Stimulated activated CD4-positive, alpha-beta T cell treated with anti-CD3 and anti-CD28 coated beads, Interleukin-4, amount 100 ng/mL, for 48 hours (primary cell): ENCODE data around the gene EXOC6.
A peak's percentile ranks its signal among the peaks of the same experiment; 100 is the strongest.

Source experiments
- DNase-seq, 2 donors: peaks; one replicate each; pipeline ENCODE4 v3.0.0-alpha.2; 2020; ENCODE audit warnings: low read depth in 2 of 2

Gene EXOC6

DNA sequence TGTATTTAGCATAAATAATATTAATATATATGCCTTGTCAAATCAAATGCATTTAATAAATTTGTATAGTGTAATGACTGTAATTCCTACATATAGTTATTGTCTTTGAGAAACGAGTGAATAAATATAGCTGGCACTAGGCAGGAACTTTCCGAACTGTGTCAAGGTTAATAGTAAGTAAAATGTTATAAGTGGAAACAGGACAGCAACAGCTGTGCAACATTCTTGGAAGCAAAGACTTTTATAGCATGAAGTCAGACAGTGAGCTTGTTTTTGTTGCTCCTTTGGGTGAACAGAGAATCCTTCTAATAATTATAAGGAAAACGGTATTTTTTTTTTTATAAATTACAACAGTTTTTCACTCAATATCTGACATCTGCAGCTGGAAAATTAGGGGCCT, 14.0 kb upstream of the EXOC6 start:
- DNase-seq: no peak

DNA sequence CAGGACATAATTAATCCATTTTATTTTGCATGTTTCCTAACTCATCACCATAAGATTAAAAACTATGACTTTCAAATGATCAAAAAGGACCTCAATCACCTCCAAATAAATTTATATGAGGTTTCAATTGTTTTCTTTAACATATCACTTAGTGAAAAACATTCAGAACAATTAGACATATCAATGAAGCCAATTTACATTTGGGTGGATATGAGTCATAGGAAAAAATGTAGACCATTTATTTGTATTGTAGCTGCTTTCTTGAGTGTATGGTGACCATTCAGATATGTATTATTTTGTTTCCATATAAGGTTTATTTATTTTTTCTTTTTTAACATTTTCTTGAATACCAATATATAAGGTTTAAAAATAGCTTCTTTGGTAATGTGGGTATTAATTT, 13.3 kb upstream of the EXOC6 start:
- no peak for DNase-seq

DNA sequence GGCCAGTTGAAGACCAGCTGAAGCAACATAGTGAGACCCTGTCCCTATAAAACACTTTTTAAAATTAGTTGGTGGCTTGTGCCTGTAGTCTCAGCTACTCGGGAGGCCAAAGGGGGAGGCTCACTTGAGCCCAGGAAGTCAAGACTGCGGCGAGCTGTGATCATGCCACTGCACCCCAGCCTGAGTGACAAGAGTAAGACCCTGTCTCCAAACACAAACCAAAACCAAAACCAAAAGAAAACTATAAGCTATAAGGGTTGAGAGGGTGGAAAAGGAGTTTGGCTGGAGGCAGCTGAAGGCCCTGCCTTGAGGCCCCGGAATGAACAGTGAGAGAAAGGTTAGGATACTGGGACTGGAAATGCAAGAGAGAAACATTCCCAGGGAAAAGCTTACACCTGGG, 10.9 kb upstream of the EXOC6 start:
- DNase-seq: no peak

DNA sequence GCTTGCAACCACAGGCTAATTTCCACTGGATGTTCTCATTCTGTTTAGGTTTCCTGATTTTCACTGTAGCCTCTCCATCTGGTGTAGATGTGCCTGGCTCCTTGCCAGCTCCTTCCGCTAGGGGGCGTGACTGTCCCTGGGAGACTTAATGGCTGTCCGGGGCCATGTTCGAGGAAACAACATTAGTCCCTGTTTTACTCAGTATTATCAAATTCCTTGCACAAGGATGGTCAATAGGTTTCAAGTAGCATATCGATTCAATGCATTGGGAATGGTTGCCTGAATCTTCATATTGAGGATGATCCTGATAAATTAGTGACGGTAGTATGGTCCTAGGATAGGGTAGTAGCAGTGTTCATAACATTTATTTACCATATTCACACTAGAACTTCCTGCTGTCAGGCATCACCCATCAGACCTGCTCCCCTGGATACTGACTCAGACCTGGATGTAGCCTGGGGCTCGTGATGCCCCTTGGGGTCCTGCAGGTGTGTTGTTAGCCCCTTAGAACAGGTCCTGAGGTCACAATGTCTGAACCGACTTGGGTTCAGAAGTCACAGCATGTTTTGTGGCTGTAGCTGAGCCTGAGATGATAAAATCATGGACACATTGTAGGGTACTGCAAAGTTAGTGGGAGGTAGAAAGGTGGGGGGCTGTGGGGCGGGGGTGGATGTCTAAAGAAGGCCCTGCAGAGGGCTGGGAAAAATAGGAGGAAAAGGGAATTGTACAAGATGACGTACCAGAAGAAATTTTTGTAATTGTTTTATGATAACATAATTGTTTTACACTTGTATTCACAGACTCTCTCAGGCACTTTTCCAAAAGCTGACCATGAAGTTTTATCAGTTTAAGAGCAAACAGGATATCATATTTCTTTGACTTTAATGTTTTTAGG, 8.9 kb upstream of the EXOC6 start:
- DNase-seq: peak; percentile 57 to 70

DNA sequence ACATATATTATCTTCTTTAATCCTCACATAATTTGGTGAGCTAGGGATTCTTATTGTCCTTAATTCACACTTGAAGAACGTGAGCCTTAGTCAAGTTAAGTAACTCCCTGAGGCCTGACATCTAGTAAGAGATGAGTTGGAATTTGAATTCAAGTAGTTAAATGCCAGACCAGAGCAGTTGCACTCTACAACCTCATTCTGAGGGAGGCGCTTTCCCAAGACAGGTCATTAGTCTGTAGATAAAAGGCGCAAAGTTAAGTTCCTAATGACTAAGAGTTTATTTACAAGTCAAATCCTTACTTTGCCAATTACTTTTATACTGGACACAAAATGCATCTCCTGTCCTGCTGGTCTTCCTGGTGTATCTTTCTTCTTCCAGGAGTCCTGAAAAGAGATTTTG, 3.6 kb upstream of the EXOC6 start:
- DNase-seq: no peak

DNA sequence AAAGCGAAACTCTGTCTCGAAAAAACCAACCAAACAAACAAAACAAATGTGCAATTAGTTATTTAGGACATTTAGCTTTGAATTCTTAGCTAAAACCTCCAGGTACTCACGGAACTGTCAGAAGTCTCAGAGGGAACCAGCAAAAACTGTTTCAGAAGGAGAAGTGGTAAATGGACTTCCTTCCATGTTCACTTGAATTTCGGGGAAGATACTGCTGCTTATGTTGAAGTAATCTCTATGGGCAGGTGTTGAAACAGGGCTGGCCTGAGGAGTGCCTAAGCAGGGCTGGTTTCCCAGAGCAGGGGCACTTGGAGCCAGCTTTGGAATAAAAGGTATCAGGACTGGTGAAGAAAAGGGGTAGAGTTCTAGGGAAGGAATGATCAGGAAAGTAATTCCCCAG, 2.4 kb upstream of the EXOC6 start:
- DNase-seq: no peak

DNA sequence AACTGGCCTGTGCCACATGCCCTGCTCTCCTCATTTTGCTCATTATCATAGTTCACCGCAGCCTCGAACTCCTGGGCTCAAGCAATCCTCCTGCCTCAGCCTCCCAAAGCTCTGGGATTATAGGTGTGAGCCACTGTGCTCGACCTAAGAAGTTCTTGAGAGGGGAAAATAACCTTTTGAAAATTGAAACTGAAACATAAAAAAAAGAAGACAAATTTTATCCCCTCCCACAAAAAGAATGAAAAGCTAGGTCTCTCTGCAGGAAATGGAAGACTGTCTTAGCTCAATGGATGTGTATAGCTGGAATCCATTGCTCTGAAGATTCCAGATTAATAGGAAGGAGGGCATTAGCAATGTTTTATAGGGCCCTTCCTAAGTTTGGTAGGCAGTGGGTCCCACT, 2.0 kb upstream of the EXOC6 start:
- DNase-seq: no peak

DNA sequence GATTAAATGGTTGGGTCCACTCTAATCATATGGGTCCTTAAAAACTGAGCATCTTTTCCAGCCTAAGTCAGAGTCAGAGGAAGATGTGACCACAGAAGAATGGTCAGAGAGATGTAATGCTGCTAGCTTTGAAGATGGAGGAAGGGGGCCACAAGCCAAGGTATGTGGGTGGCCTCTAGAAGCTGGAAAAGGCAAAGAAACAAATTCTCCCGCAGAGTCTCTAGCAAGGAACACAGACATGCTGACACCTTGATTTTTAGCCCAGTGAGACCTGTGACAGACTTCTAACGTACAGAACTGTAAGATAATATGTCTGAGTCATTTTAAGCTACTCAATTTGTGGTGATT, 1.5 kb upstream of the EXOC6 start:
- DNase-seq: no peak

DNA sequence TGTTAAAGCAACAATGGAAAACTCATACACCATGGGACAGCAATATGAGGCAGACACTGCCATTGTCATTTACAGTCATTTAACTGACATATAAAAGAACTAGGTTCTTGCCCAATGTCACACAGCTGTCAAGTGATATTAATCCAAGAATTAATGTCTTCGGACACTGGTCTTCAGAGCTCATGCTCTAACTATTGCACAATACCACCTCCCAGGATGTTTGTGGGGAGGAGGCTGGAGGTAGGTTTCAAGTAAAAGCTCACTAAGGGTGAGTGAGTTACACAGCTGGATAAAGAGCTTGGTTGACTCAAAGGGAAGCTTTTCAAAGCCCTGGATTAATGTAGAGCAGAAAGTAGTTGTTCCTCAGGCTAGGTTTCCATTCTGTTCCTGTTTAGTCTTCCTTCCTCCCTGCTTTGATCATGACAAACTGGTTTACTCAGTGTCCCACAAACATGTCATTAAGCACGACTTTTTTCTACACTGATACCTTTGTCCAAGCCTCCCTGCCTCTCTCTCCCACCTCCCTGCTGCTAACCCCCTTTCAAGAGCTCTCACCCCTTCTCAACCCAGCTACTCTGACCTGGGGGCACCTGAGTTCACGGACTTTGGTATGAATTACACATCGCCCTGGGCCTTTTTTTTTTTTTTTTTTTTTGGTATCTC, 987 bp upstream of the EXOC6 start:
- no peak for DNase-seq

DNA sequence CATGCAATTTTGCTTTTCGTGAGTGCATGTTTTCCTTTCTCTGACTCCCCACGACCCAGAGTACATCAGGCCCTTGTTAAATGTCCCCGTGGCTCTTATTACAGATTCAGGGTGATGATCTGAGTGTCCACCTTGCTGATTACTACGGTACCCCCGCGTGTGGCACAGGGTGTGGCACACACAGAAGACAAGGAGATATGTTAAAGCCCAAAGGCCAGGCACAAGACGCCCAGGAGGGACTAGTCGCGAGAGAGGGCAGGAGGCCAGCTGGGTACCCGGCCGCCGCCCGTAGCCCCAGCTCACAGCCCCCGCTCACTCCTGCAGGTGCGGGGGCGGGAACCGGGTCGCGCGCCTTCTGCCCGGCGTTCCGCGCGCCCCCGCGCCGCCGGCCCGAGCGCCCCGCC, 281 bp upstream of the EXOC6 start:
- no peak for DNase-seq

DNA sequence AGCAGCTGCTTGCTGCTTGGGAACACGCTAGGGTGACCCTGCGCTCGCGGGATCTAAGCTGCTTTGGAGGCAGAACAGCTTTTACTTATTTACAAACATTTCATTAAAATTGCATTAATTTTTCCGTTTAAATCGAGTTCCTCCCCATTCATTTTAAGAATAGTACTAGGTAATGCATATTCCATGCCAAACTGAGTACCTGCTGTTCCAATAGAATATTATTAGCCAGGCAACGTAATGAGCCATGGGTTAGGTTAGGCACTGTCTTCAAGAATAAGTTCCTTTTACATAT, 860 bp downstream of the EXOC6 start:
- no peak for DNase-seq

DNA sequence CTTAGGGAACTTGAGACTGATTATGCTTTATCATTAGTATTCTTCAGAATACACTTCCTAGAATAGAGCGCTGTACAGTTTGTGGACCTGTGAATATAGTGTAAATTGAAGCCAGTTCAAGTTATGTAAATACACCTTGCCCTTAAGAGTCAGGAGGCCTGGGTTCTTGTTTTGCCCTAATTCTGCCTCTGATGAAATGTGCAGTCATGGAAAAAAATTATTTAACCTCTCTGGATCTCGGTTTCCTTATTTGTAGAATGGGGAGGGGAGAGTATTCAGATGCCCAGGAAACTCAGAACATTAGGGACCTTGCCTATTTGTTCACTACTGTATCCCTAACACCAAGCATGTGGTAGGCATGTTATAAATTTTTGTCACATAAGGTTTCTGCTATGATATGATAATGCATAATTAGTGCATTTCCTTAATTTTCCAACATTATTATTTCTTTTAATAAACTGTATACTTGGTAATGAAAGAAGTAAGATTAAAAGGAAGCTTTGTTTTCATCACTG, 1.3 kb downstream of the EXOC6 start:
- no peak for DNase-seq

DNA sequence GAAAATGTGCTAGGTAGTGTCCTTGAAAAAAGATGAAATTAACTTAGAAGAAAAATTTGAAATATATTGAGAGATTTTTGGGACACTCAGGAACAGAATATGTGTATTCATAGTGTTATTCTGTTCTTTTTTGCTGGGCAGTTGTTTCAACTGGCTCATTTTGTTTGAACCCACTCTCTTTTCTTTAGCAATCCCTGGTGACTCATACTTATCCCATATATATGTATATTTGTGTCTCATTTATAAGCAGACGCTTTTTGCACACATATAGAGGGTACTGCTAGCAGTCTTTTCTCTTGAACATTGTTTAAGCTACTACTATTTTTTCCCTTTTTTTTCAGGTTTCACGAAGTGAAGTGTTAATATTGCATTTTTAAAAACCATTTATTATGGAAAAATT, 1.9 kb downstream of the EXOC6 start:
- no peak for DNase-seq

DNA sequence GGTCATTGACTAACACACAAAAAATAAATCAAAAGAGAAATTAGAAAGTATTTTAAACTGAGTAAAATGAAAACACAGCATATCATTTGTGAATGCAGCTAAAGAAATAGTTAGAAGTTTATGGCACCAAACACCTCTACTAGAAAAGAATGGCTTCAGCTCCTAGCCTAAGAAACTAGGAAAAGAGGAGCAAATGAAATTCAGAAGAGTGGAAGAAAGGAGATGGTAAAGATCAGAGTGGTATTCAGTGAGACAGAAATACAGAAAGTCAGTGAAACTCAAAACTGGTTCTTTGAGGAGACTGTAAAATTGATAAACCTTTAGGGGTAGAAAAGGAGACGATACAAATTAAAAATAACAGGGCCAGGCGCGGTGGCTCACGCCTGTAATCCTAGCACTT, 2.7 kb downstream of the EXOC6 start:
- DNase-seq: no peak

DNA sequence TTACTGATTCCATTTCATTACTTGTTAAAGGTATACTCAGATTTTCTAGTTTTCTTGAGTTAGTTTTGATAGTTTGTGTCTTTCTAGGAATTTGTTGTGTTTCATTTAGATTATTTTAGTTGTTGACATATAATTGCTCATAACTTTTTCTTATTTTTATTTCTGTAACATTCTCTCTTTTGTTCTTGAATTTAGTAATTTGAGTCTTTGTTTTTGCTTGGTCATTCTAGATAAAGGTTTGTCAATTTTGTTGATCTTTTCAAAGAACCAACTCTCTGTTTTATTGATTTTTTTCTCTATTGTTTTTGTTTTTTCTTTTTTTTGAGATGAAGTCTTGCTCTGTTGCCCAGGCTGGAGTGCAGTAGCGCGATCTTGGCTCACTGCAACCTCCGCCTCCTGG, 7.2 kb downstream of the EXOC6 start:
- no peak for DNase-seq

DNA sequence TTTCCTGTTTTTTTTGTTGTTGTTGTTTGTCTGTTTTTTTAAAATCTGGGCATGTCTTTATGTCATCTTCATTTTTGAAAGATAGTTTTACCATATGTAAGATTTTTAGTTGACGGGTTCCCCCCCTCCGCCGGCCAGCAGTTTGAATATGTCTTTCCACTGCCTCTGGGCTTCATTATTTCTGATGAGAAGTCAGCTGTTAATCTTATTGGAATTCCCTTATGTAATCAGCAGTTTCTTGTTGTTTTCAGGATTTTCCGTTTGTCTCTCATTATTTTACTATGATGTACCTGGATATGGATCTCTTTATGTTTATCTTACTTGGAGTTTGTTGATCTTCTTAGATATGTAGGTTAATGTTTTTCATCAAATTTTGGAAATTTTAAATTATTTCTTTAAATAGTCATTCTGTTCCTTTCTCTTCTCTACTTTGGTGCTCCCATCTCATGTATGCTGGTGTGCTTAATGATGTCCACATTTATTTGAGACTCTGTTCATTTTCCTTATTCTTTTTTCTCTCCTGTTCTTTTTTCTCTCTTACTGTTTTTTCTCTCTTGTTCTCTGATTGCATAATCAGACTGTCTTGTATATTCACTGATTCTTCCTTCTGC, 9.7 kb downstream of the EXOC6 start:
- no peak for DNase-seq

DNA sequence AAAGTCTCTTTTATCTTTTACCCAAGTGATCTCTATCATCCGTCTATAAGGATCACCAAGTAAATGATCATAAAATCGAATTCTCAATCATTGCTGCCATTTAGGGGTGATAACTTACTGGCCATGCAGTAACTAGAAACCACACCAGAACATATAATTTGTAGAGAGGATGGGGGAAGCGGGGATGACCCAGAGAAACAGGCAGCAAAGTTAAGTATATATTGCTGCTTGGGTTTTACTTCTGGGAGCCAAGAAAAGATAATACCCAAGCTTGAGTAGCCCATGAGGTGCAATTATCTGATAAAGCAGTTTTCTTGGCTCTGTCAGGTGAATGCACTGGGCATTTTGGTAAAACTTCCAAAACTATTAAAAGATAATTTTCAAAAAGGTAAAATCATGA, 18.9 kb downstream of the EXOC6 start:
- DNase-seq: no peak

DNA sequence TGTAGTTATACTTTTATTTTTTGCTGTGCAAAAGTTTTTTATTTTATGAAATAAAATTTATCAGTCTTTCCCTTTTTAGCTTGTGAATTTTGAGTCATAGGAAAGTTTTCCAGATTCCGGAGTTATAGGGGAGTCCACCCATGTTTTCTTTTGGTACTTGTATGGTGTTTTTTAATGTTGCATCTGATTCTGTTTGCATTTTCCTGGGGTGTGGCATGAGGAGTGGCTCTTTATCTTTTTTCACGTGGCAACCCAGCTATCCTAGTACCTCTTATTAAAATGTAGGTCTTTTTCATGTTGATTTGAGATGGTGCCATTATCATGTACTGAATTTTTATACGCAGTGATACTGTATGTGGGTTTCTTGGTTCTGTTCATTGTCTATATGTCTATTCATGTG, 19.7 kb downstream of the EXOC6 start:
- DNase-seq: no peak

DNA sequence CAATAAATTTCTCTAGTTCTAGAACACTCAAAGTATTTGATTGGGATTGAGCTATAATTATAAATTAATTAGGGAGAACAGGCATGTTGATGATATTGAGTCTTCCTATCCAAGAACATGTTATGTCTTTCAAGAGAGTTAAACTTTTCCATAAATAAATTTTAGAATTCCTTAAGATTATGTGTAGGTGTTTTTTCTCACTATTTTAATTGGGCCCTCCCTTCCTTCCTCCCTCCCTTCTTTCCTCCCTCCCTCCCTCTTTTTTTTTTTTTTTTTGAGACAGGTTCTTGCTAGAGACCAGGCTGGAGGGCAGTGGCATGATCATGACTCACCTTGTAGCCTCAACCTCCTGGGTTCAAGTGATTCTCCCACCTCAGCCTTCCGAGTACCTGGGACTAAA, 20.2 kb downstream of the EXOC6 start:
- DNase-seq: no peak

DNA sequence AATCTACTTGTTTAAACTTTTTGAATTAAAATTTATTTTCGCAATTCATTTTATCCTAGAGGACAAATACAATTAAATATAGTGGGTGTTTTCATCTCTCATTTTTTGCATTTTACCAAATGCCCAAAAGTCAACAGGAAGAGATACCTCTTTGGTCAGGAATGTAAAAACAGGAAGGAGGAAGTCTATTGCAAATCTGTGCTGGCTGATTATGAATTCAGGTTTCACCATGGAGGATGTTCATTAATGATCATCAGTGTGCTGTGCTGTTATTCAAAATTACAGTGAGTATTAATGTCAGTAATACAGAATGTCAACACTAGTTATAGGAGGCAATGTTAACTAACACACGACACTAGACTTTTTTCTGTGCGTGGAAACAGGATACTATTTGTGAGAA, 24.7 kb downstream of the EXOC6 start:
- no peak for DNase-seq

DNA sequence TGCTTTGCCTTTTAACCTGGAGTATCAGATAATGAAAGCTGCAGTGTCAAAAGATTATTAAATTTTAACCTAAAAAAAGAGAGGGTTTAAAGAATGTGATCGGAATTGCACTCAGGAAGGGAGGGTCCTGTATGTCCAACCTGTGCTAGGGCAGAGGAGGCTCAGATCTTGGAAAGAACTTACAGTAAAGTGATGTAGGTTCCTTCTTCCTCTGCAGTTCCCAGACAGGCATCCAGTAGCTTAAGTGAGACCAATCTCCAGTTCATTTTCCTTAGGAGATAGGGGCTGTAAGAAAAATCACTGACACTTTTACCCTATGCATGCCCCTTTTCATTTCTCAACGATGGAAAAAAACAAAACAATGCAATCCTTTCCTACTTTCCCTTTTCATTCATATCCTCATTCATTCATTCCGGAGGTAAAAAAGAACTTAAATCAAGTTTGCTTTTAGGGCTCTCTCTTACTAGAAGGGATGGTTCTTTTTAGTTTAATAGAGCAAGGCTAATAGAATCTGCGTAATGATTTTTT, 28.3 kb downstream of the EXOC6 start:
- no peak for DNase-seq

DNA sequence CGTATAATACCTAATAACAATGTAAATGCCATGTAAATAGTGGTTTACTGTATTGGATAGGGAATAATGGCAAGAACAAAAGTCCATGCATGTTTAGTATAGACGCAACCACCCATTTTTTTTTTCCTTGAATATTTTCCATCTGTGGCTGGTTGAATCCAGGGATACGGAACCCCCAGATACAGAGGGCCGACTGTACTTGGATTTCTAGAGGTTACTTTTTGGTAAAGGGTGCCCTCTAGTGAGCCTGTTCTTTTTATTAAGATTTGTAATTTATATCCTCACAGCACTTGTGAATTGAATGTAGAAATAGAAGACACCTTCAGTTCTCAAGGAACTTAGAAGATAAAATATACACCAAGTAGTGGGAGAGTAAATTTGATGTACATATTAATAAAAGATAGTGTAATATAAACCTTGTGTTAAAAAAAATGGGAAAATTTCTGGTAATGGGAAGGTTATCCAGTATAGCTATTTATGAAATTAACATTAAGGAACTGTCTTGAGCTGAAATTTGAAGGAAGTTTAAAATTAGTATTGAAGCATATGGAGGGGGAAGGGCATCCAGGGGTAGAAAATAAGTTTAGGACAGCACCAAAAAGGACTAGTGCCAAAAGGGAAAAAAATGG, 32.0 kb downstream of the EXOC6 start:
- no peak for DNase-seq

DNA sequence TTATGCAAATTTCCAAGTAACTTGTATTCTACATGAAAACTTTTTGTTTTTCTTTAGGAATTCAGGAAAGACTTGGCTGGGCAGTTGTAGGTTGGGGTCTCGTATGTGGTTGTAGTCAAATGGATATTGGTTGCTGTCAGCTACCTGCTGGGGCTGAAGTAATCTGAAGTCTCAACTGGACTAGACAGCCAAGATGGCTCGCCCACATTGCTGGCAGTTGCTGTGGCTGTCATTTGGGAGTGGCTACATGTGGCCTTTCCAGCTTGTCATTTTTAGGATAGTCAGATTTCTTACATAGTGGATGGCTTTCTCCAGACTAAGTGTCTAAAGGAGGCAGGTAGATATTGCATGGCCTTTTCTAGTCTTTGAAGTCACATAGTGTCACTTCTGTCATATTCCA, 32.6 kb downstream of the EXOC6 start:
- DNase-seq: no peak
